IMR-90 (cell line): ENCODE measurements around the gene TMEM163. TPM values are rescaled to one million over a fixed set of nuclear protein-coding genes. Genes with fewer than 3 reads are reported as not detected.

Experiments
- ATAC-seq: fragments of 200-7000 bp; cut with Tn5 transposase; 2 replicates; pipeline ENCODE4 v1.9.1; 2020; ENCODE audit warnings: low read depth, mild to moderate bottlenecking, moderate library complexity
- BruUV-seq: library from RNA; stranded (reverse); fragments of 400-500 nt; replicated peaks from 2 replicates; lab custom pipeline; 2021; lab: Mats Ljungman, UMichigan
- CTCF ChIA-PET: fragments of 300-600 bp; formaldehyde crosslinking; extraction: SDS; loops from one replicate; lab custom pipeline; 2021; ENCODE audit warnings: antibody characterized with exemption; lab: Yijun Ruan, JAX
- POLR2A ChIA-PET: fragments of 300-600 bp; sonication (Branson Sonifier 250); formaldehyde crosslinking; loops from one replicate; lab custom pipeline; 2022; ENCODE audit warnings: antibody characterized with exemption; ENCODE audit not compliant: unreplicated experiment; lab: Charles Lee
- DNase-seq: peaks from one replicate; pipeline ENCODE4 v3.0.0; 2013
- H2AFZ ChIP-seq: replicated peaks from 2 replicates; pipeline ENCODE3; 2013; ENCODE audit warnings: low read length, mild to moderate bottlenecking; ENCODE audit not compliant: poor library complexity
- H2AK5ac ChIP-seq: 2 replicates; pipeline ENCODE4 v1.6.1; 2013; ENCODE audit warnings: low read depth, low read length, inconsistent platforms
- H2AK9ac ChIP-seq: replicated peaks from 2 replicates; pipeline ENCODE3; 2013; ENCODE audit warnings: mild to moderate bottlenecking, low read depth, low read length, moderate library complexity; ENCODE audit not compliant: poor library complexity
- H2BK120ac ChIP-seq: 2 replicates; pipeline ENCODE4 v1.6.1; 2013; ENCODE audit warnings: low read depth, low read length, inconsistent platforms
- H2BK15ac ChIP-seq: 3 replicates; pipeline ENCODE4 v1.6.1; 2013; ENCODE audit warnings: low read depth, low read length, inconsistent platforms
- H2BK20ac ChIP-seq: 2 replicates; pipeline ENCODE4 v1.6.1; 2013; ENCODE audit warnings: low read depth, mild to moderate bottlenecking, inconsistent platforms, low read length, moderate library complexity
- H2BK5ac ChIP-seq: 2 replicates; pipeline ENCODE4 v1.6.1; 2013; ENCODE audit warnings: mild to moderate bottlenecking, low read depth, low read length, inconsistent platforms; ENCODE audit not compliant: poor library complexity, severe bottlenecking
- H3K14ac ChIP-seq: replicated peaks from 2 replicates; pipeline ENCODE4 v1.6.1; 2013; ENCODE audit warnings: low read depth, low read length, inconsistent platforms
- H3K18ac ChIP-seq: 2 replicates; pipeline ENCODE4 v1.6.1; 2013; ENCODE audit warnings: low read depth, low read length, control low read depth
- H3K23ac ChIP-seq: 2 replicates; pipeline ENCODE4 v1.6.1; 2013; ENCODE audit warnings: low read depth, low read length, inconsistent platforms
- H3K27ac ChIP-seq: 2 replicates; pipeline ENCODE4 v1.5.1; 2013; ENCODE audit warnings: mild to moderate bottlenecking, control low read depth, low read length; ENCODE audit not compliant: insufficient read depth
- H3K27me3 ChIP-seq: 2 replicates; pipeline ENCODE4 v1.6.1; 2013; ENCODE audit warnings: low read length; ENCODE audit not compliant: control insufficient read depth, insufficient read depth
- H3K36me3 ChIP-seq: 2 replicates; pipeline ENCODE4 v1.6.1; 2013; ENCODE audit warnings: low read length, mixed read lengths; ENCODE audit not compliant: control insufficient read depth, insufficient read depth
- H3K4ac ChIP-seq: 2 replicates; pipeline ENCODE4 v1.6.1; 2013; ENCODE audit warnings: low read depth, low read length, inconsistent platforms
- H3K4me1 ChIP-seq: 2 replicates; pipeline ENCODE4 v1.6.1; 2013; ENCODE audit warnings: low read length, mixed read lengths; ENCODE audit not compliant: control insufficient read depth, insufficient read depth
- H3K4me2 ChIP-seq: 2 replicates; pipeline ENCODE4 v1.6.1; 2013; ENCODE audit warnings: low read depth, mild to moderate bottlenecking, control low read depth, low read length, moderate library complexity
- H3K4me3 ChIP-seq: 2 replicates; pipeline ENCODE4 v1.5.1; 2013; ENCODE audit warnings: low read depth, mild to moderate bottlenecking, control low read depth, low read length, moderate library complexity; ENCODE audit not compliant: insufficient read depth
- H3K56ac ChIP-seq: 2 replicates; pipeline ENCODE4 v1.6.1; 2013; ENCODE audit warnings: low read length, inconsistent platforms; ENCODE audit not compliant: insufficient read depth; ENCODE audit errors: extremely low read depth
- H3K79me1 ChIP-seq, 2 experiments: 2 replicates each; pipeline ENCODE4 v1.6.1; 2013; ENCODE audit warnings: low read length in 2 of 2, inconsistent platforms in 1 of 2, low read depth in 1 of 2
- H3K9ac ChIP-seq: 2 replicates; pipeline ENCODE4 v1.6.1; 2013; ENCODE audit warnings: low read depth, low read length, control low read depth
- H3K9me1 ChIP-seq: 2 replicates; pipeline ENCODE4 v1.6.1; 2013; ENCODE audit warnings: low read length, inconsistent platforms; ENCODE audit not compliant: insufficient read depth
- H3K9me3 ChIP-seq: 2 replicates; pipeline ENCODE4 v1.6.1; 2013; ENCODE audit warnings: low read length; ENCODE audit not compliant: control insufficient read depth, insufficient read depth
- H4K20me1 ChIP-seq: 2 replicates; pipeline ENCODE4 v1.6.1; 2013; ENCODE audit warnings: low read length, inconsistent platforms; ENCODE audit not compliant: insufficient read depth
- H4K5ac ChIP-seq: 2 replicates; pipeline ENCODE4 v1.6.1; 2013; ENCODE audit warnings: mild to moderate bottlenecking, low read depth, low read length, control low read depth
- H4K8ac ChIP-seq, 2 experiments: 2 replicates each; pipeline ENCODE4 v1.6.1; 2013; ENCODE audit warnings: low read depth in 2 of 2, low read length in 2 of 2, control low read depth in 1 of 2, inconsistent platforms in 1 of 2
- H4K91ac ChIP-seq: 2 replicates; pipeline ENCODE4 v1.6.1; 2013; ENCODE audit warnings: low read depth, low read length, inconsistent platforms; ENCODE audit not compliant: insufficient read depth
- BHLHE40 ChIP-seq: fragments of 150-350 bp; IDR thresholded peaks from 2 replicates; pipeline ENCODE4 v1.6.1; 2016; ENCODE audit warnings: mild to moderate bottlenecking, low read depth, low read length
- CTCF ChIP-seq: conservative IDR thresholded peaks from 2 replicates; pipeline ENCODE4 v1.5.1; 2012; ENCODE audit warnings: mild to moderate bottlenecking, low read depth, low read length, improper control_type of control experiment
- ELK1 ChIP-seq: fragments of 150-350 bp; IDR thresholded peaks from 2 replicates; pipeline ENCODE4 v1.6.1; 2016; ENCODE audit warnings: low read depth, mild to moderate bottlenecking, low read length, moderate library complexity, borderline replicate concordance
- MAFK ChIP-seq: IDR thresholded peaks from 2 replicates; pipeline ENCODE4 v1.6.1; 2012; ENCODE audit warnings: low read depth, low read length, improper control_type of control experiment
- NFE2L2 ChIP-seq: fragments of 150-350 bp; IDR thresholded peaks from 2 replicates; pipeline ENCODE4 v1.6.1; 2016; ENCODE audit warnings: low read depth, mild to moderate bottlenecking, low read length
- RFX5 ChIP-seq: IDR thresholded peaks from 2 replicates; pipeline ENCODE4 v1.8.0; 2012; ENCODE audit warnings: low read depth, mild to moderate bottlenecking, low read length, moderate library complexity
- USF2 ChIP-seq: fragments of 150-350 bp; IDR thresholded peaks from 2 replicates; pipeline ENCODE4 v1.6.1; 2017; ENCODE audit warnings: mild to moderate bottlenecking, antibody characterized with exemption, low read length, low read depth
- WGBS, 2 experiments: methylation state at CpG; one replicate each; pipeline versions ENCODE4 v1.1.5 to v1.1.7; 2013; ENCODE audit warnings: missing lambda C conversion rate in 2 of 2; ENCODE audit not compliant: insufficient read length in 1 of 2; ENCODE audit errors: extremely low coverage in 2 of 2; 5-methylcytosine and 5-hydroxymethylcytosine counted together
- dilution Hi-C: fragments of 300-500 bp; cut with HindIII; formaldehyde crosslinking; loops from one replicate; pipeline ENCODE4 v1.14.3; 2018; ENCODE audit warnings: low sequenced_read_pairs; ENCODE audit not compliant: unreplicated experiment
- in situ Hi-C: fragments of 300-500 bp; cut with MboI; formaldehyde crosslinking; loops from 3 replicates; pipeline ENCODE4 v1.14.3; 2019; ENCODE audit warnings: low sequenced_read_pairs, inconsistent platforms, mixed read lengths
- intact Hi-C: fragments of 100-400 bp; cut with micrococcal nuclease; formaldehyde crosslinking; loops from 2 replicates; pipeline ENCODE4 v1.10.0; 2022
- polyA plus RNA-seq, 3 experiments: library from polyadenylated mRNA; depleted of rRNA; stranded (reverse); fragments of >200 nt; gene quantifications; 2 replicates each; pipeline ENCODE4 v1.2.3, GENCODE V29; 2012; ENCODE audit warnings: low replicate concordance in 1 of 3
- total RNA-seq: library from RNA; depleted of rRNA; stranded (reverse); fragments of >200 nt; gene quantifications from 2 replicates; pipeline ENCODE4 v1.2.3, GENCODE V29; 2012

Gene TMEM163
- total and polyA plus RNA-seq, 2 of the 4 experiments (the other 2 are of a cell fraction), result not detected

- H3K14ac ChIP-seq, result no peak overlapping the region
- no peak overlapping the region for H3K4ac ChIP-seq
- intact Hi-C loops (no loop called here), in situ Hi-C loops (no loop called here), dilution Hi-C loops (no loop called here)
- no peak overlapping the region for H2BK120ac ChIP-seq
- no peaks in the 10 kb centered on the region for H3K36me3 ChIP-seq
- no peaks in the 10 kb centered on the region for H3K79me1 ChIP-seq
- H3K4me2 ChIP-seq, result no peak overlapping the region
- no peaks in the 10 kb centered on the region for H4K20me1 ChIP-seq
- H3K23ac ChIP-seq, result no peak overlapping the region
- no peak for DNase-seq
- H3K4me3 ChIP-seq, result no peak overlapping the region
- no peak overlapping the region for H2BK20ac ChIP-seq
- H3K9ac ChIP-seq, result no peak overlapping the region
- H4K8ac ChIP-seq, result no peak overlapping the region
- H2BK15ac ChIP-seq, result no peak overlapping the region
- peak overlapping the region; percentile 10 for H2AFZ ChIP-seq
- ATAC-seq, result no peak
- H3K18ac ChIP-seq, result no peak overlapping the region
- no peak overlapping the region for H3K27ac ChIP-seq
- BruUV-seq, result no TSS peak
- no peak overlapping the region for H2AK9ac ChIP-seq
- CTCF ChIA-PET, result no interaction called here
- H4K5ac ChIP-seq, result no peak overlapping the region
- 53% methylated on average over 8 of the region's 18 CpGs; no CpG with 5 or more reads in 1 of the 2 experiments for WGBS, 2 experiments
- H3K9me1 ChIP-seq, result no peaks in the 10 kb centered on the region
- no peak overlapping the region for H3K56ac ChIP-seq
- H3K9me3 ChIP-seq, result no peaks in the 10 kb centered on the region
- POLR2A ChIA-PET, result no interaction called here
- H3K4me1 ChIP-seq, result no peaks in the 10 kb centered on the region
- no peak overlapping the region for H4K91ac ChIP-seq
- H2AK5ac ChIP-seq, result no peak overlapping the region
- H2BK5ac ChIP-seq, result no peak overlapping the region
- no peak for TF ChIP-seq NFE2L2
- no peak for TF ChIP-seq CTCF
- no peak for TF ChIP-seq ELK1
- TF ChIP-seq RFX5, result no peak
- TF ChIP-seq USF2, result 0 out of 2 replicates have a peak, but pooled peaks have one; percentile 15
- no peak for TF ChIP-seq MAFK
- TF ChIP-seq BHLHE40, result no peak
- H3K27me3 ChIP-seq, result peaks cover 2% of the 10 kb centered on the region
These were observed 12.0 kb downstream of the TMEM163 start for GRCh38 chr2:134706587-134707329.
